HG03175 (cell line): ENCODE measurements around the gene HS1BP3.

ENCODE experiments used
- ATAC-seq: cut with Tn5 transposase; IDR thresholded peaks from one replicate; pipeline ENCODE4 v1.9.1; 2021; ENCODE audit warnings: mild to moderate bottlenecking, moderate library complexity; ENCODE audit not compliant: unreplicated experiment

HS1BP3 gene

GRCh38 chr2:20604401-20604911 lies 46.4 kb downstream of the HS1BP3 start:
- no peak for ATAC-seq

GRCh38 chr2:20603791-20604190 lies 47.1 kb downstream of the HS1BP3 start:
- no peak for ATAC-seq

GRCh38 chr2:20602803-20603202 lies 48.1 kb downstream of the HS1BP3 start:
- ATAC-seq = no peak

GRCh38 chr2:20600756-20601325 lies 50.1 kb downstream of the HS1BP3 start:
- no peak for ATAC-seq

GRCh38 chr2:20599861-20600461 lies 50.9 kb downstream of the HS1BP3 start:
- no peak for ATAC-seq

- no peak for ATAC-seq
Observed at GRCh38 chr2:20599001-20599600, 51.8 kb downstream of the HS1BP3 start.

- ATAC-seq = no peak
Observed at GRCh38 chr2:20597860-20598183, 53.1 kb downstream of the HS1BP3 start.

GRCh38 chr2:20596973-20597859 lies 53.7 kb downstream of the HS1BP3 start:
- no peak for ATAC-seq

GRCh38 chr2:20596193-20596972 lies 54.5 kb downstream of the HS1BP3 start:
- ATAC-seq = peak; percentile 1

GRCh38 chr2:20595439-20596192 lies 55.3 kb downstream of the HS1BP3 start:
- peak; percentile 90 for ATAC-seq

GRCh38 chr2:20594957-20595356 lies 55.9 kb downstream of the HS1BP3 start:
- no peak for ATAC-seq

GRCh38 chr2:20594048-20594750 lies 56.7 kb downstream of the HS1BP3 start:
- ATAC-seq = no peak

- no peak for ATAC-seq
Observed at GRCh38 chr2:20593072-20594034, 57.5 kb downstream of the HS1BP3 start.

- no peak for ATAC-seq
Observed at GRCh38 chr2:20592106-20593071, 58.5 kb downstream of the HS1BP3 start.

- no peak for ATAC-seq
Observed at GRCh38 chr2:20590704-20591515, 60.0 kb downstream of the HS1BP3 start.

- ATAC-seq = no peak
Observed at GRCh38 chr2:20589975-20590703, 60.8 kb downstream of the HS1BP3 start.
